Stomach smooth muscle (tissue), 2 donors: ENCODE data around the gene WDSUB1.

Source experiments
- H3K27ac ChIP-seq: one replicate; pipeline ENCODE4 v1.7.0; 2013; ENCODE audit warnings: mild to moderate bottlenecking, low read length, inconsistent platforms
- H3K27me3 ChIP-seq, 2 donors: one replicate each; pipeline ENCODE4 v1.7.0; 2013; ENCODE audit warnings: low read length in 2 of 2; ENCODE audit not compliant: insufficient read depth in 2 of 2, control insufficient read depth in 1 of 2
- H3K36me3 ChIP-seq, 2 donors: one replicate each; pipeline ENCODE4 v1.7.0; 2013; ENCODE audit warnings: low read length in 2 of 2; ENCODE audit not compliant: control insufficient read depth in 2 of 2, insufficient read depth in 2 of 2
- H3K4me1 ChIP-seq: one replicate; pipeline ENCODE4 v1.7.0; 2013; ENCODE audit warnings: low read length; ENCODE audit not compliant: control insufficient read depth, insufficient read depth
- H3K4me3 ChIP-seq, 2 donors: one replicate each; pipeline ENCODE4 v1.7.0; 2013; ENCODE audit warnings: low read length in 2 of 2
- H3K9ac ChIP-seq, 2 donors: one replicate each; pipeline ENCODE4 v1.7.0; 2013; ENCODE audit warnings: low read length in 2 of 2, mild to moderate bottlenecking in 1 of 2
- H3K9me3 ChIP-seq, 2 donors: one replicate each; pipeline ENCODE4 v1.7.0; 2013; ENCODE audit warnings: low read length in 2 of 2; ENCODE audit not compliant: control insufficient read depth in 2 of 2
- donor health status: healthy.
- donor health status: Pancreatic carcinoma.

WDSUB1 gene

GRCh38 chr2:159192371-159192918, 94.1 kb downstream of the WDSUB1 start:
- H3K27ac ChIP-seq = no peak overlapping the region
- H3K4me1 ChIP-seq = no peaks in the 10 kb centered on the region
- H3K4me3 ChIP-seq = no peak overlapping the region
- H3K27me3 ChIP-seq = no peaks in the 10 kb centered on the region
- H3K9me3 ChIP-seq = no peaks in the 10 kb centered on the region
- no peak overlapping the region for H3K9ac ChIP-seq
- H3K36me3 ChIP-seq = peaks cover 10 to 25% of the 10 kb centered on the region in 2 donors

GRCh38 chr2:159188449-159188848, 98.1 kb downstream of the WDSUB1 start:
- H3K9me3 ChIP-seq = no peaks in the 10 kb centered on the region
- H3K4me1 ChIP-seq = peaks cover 8% of the 10 kb centered on the region
- H3K27me3 ChIP-seq = no peaks in the 10 kb centered on the region
- H3K36me3 ChIP-seq = peaks cover 4 to 21% of the 10 kb centered on the region in 2 donors
- H3K9ac ChIP-seq = no peak overlapping the region
- H3K27ac ChIP-seq = no peak overlapping the region
- no peak overlapping the region for H3K4me3 ChIP-seq

GRCh38 chr2:159187106-159187505, 99.4 kb downstream of the WDSUB1 start:
- H3K27me3 ChIP-seq = no peaks in the 10 kb centered on the region
- peaks cover 4 to 24% of the 10 kb centered on the region in 2 donors for H3K36me3 ChIP-seq
- H3K9me3 ChIP-seq = no peaks in the 10 kb centered on the region
- H3K27ac ChIP-seq = no peak overlapping the region
- no peak overlapping the region for H3K9ac ChIP-seq
- H3K4me3 ChIP-seq = no peak overlapping the region
- H3K4me1 ChIP-seq = peaks cover 8% of the 10 kb centered on the region

- Histone ChIP-seq H3K4me3 (no peak overlapping the region), H3K4me1 (peaks cover 8% of the 10 kb centered on the region), H3K27ac (no peak overlapping the region), H3K9ac (no peak overlapping the region), H3K9me3 (no peaks in the 10 kb centered on the region), H3K27me3 (no peaks in the 10 kb centered on the region), H3K36me3 (peaks cover 4 to 24% of the 10 kb centered on the region in 2 donors)
Measured at GRCh38 chr2:159186462-159186861, 100.0 kb downstream of the WDSUB1 start.
